ENCODE data around the gene SLC37A2. TPM values are rescaled to one million over a fixed set of nuclear protein-coding genes. Genes with fewer than 3 reads are reported as not detected.

SLC37A2 gene
- total and polyA plus RNA-seq, 2 of the 13 experiments (the other 11 are each of a cell fraction or from before 2014, with no cell fraction given), result 4.6 to 7.1 TPM

- TF ChIP-seq SOX13 (IDR thresholded peaks at IDR 0.05) (no peak), SOX13 (CRISPR knock-in tag; conservative IDR thresholded peaks at IDR 0.05 in 1 of 2, IDR thresholded peaks at IDR 0.05 in 1 of 2) (no peak), NKX3-1 (CRISPR knock-in tag; IDR thresholded peaks at IDR 0.05) (no peak), ZNF530 (CRISPR knock-in tag; IDR thresholded peaks at IDR 0.05; ENCODE audit: low read depth) (no peak), NFE2L1 (CRISPR knock-in tag; IDR thresholded peaks at IDR 0.05; ENCODE audit: borderline replicate concordance) (0 out of 2 replicates have a peak, but pooled peaks have one; percentile 64), ZNF501 (CRISPR knock-in tag; IDR thresholded peaks at IDR 0.05) (peak; percentile 60), ELF1 (CRISPR knock-in tag; IDR thresholded peaks at IDR 0.05) (peak; percentile 65), PRMT3 (CRISPR knock-in tag; IDR thresholded peaks at IDR 0.05; ENCODE audit: borderline replicate concordance, low read depth) (no peak), ZNF816 (CRISPR knock-in tag; IDR thresholded peaks at IDR 0.05; ENCODE audit: borderline replicate concordance) (0 out of 2 replicates have a peak, but pooled peaks have one; percentile 25), ZBTB38 (CRISPR knock-in tag; IDR thresholded peaks at IDR 0.05) (peak; percentile 43; the same call in 1 of the 2 replicates), MAX (IDR thresholded peaks at IDR 0.05) (peak; percentile 73), TBX2 (CRISPR knock-in tag; IDR thresholded peaks at IDR 0.05; ENCODE audit: borderline replicate concordance) (peak; percentile 90), PAXIP1 (CRISPR knock-in tag; conservative IDR thresholded peaks at IDR 0.05) (peak; percentile 56), IRF9 (CRISPR knock-in tag; IDR thresholded peaks at IDR 0.05; ENCODE audit: borderline replicate concordance) (0 out of 2 replicates have a peak, but pooled peaks have one; percentile 62), MXI1 (IDR thresholded peaks at IDR 0.05; ENCODE audit: borderline replicate concordance, low read depth, low read length) (peak; percentile 52; the same call in 1 of the 3 replicates), ZNF510 (CRISPR knock-in tag; IDR thresholded peaks at IDR 0.05; ENCODE audit: low read depth) (0 out of 2 replicates have a peak, but pooled peaks have one; percentile 40), HDAC1 (CRISPR knock-in tag; IDR thresholded peaks at IDR 0.05) (peak; percentile 36), ETV6 (CRISPR knock-in tag; conservative IDR thresholded peaks at IDR 0.05) (0 out of 2 replicates have a peak, but pooled peaks have one; percentile 43), SMC3 (IDR thresholded peaks at IDR 0.05; ENCODE audit: low read length) (no peak), MED1 (CRISPR knock-in tag; IDR thresholded peaks at IDR 0.05) (peak; percentile 10; the same call in 1 of the 2 replicates), SOX5 (CRISPR knock-in tag; IDR thresholded peaks at IDR 0.05; ENCODE audit: borderline replicate concordance) (0 out of 2 replicates have a peak, but pooled peaks have one; percentile 22), HCFC1 (IDR thresholded peaks at IDR 0.05; ENCODE audit: low read depth, low read length) (no peak; the same call in 1 of the 2 replicates), SPEN (CRISPR knock-in tag; IDR thresholded peaks at IDR 0.05; ENCODE audit: low read depth) (peak; percentile 90), ZNF644 (CRISPR knock-in tag; IDR thresholded peaks at IDR 0.05; ENCODE audit: low read depth) (peak; percentile 16; the same call in 1 of the 2 replicates), ZNF337 (CRISPR knock-in tag; IDR thresholded peaks at IDR 0.05; ENCODE audit: borderline replicate concordance, low read depth) (peak; percentile 71; the same call in 1 of the 2 replicates), ZNF160 (CRISPR knock-in tag; IDR thresholded peaks at IDR 0.05) (no peak)
These were observed 48.5 kb downstream of the SLC37A2 start, which contains the start of gene TMEM218 (continued) for GRCh38 chr11:125111343-125112207.
